Hepatocyte (in vitro differentiated cells): ENCODE measurements around the gene TGFB1I1.

Experiments used
- CTCF ChIP-seq: fragments of 200-600 bp; sonication (generic); IDR thresholded peaks from 2 replicates; pipeline ENCODE4 v1.5.1; 2016; ENCODE audit warnings: antibody characterized with exemption, mild to moderate bottlenecking; ENCODE audit not compliant: poor library complexity
- EZH2 ChIP-seq: fragments of 200-600 bp; sonication (generic); IDR thresholded peaks from 2 replicates; pipeline ENCODE4 v1.6.1; 2016; ENCODE audit warnings: antibody characterized with exemption, mild to moderate bottlenecking, borderline replicate concordance
- EZH2phosphoT487 ChIP-seq: fragments of 200-600 bp; sonication (generic); IDR thresholded peaks from one replicate; pipeline ENCODE4 v1.6.1; 2018; ENCODE audit warnings: antibody characterized with exemption, mild to moderate bottlenecking, low read depth, moderate library complexity; ENCODE audit not compliant: unreplicated experiment, severe bottlenecking

- TF ChIP-seq CTCF: no peak
- no peak for TF ChIP-seq EZH2
- no peak for TF ChIP-seq EZH2phosphoT487
Measured at GRCh38 chr16:31423241-31423640, 48.7 kb upstream of the TGFB1I1 start.
